ENCODE measurements around the gene GPX4.

Gene GPX4

GRCh38 chr19:1133471-1133929 lies 29.7 kb downstream of the GPX4 start:
- no peak for DNase-seq

GRCh38 chr19:1134431-1134830 lies 30.6 kb downstream of the GPX4 start:
- no peak for DNase-seq

GRCh38 chr19:1135454-1135853 lies 31.7 kb downstream of the GPX4 start:
- DNase-seq = no peak

GRCh38 chr19:1136201-1136600 lies 32.4 kb downstream of the GPX4 start:
- no peak for DNase-seq

- no peak for DNase-seq
Measured at GRCh38 chr19:1136621-1137317, 33.0 kb downstream of the GPX4 start.

- DNase-seq = no peak
Measured at GRCh38 chr19:1138121-1138520, 34.3 kb downstream of the GPX4 start.

- DNase-seq = no peak
Measured at GRCh38 chr19:1139126-1139525, 35.3 kb downstream of the GPX4 start.

GRCh38 chr19:1140272-1141027 lies 36.7 kb downstream of the GPX4 start:
- DNase-seq = no peak

GRCh38 chr19:1141944-1142343 lies 38.1 kb downstream of the GPX4 start:
- DNase-seq = no peak

- no peak for DNase-seq
Measured at GRCh38 chr19:1143828-1144399, 40.1 kb downstream of the GPX4 start.

- no peak for DNase-seq
Measured at GRCh38 chr19:1144741-1145140, 40.9 kb downstream of the GPX4 start.

- DNase-seq = no peak
Measured at GRCh38 chr19:1145635-1146411, 42.0 kb downstream of the GPX4 start.

GRCh38 chr19:1146412-1146699 lies 42.6 kb downstream of the GPX4 start:
- DNase-seq = no peak

GRCh38 chr19:1146858-1147780 lies 43.3 kb downstream of the GPX4 start:
- DNase-seq = no peak

- DNase-seq = no peak
Measured at GRCh38 chr19:1147934-1148549, 44.2 kb downstream of the GPX4 start.

- DNase-seq = no peak
Measured at GRCh38 chr19:1149259-1150045, 45.7 kb downstream of the GPX4 start.

- DNase-seq = no peak
Measured at GRCh38 chr19:1150333-1151036, 46.7 kb downstream of the GPX4 start.

- DNase-seq = no peak
Measured at GRCh38 chr19:1151037-1151724, 47.4 kb downstream of the GPX4 start.

- DNase-seq = no peak
Measured at GRCh38 chr19:1151917-1152587, 48.3 kb downstream of the GPX4 start.

All from right hindlimb (tissue), 1 donor.